ENCODE measurements around the gene GATD1.

Gene GATD1

DNA sequence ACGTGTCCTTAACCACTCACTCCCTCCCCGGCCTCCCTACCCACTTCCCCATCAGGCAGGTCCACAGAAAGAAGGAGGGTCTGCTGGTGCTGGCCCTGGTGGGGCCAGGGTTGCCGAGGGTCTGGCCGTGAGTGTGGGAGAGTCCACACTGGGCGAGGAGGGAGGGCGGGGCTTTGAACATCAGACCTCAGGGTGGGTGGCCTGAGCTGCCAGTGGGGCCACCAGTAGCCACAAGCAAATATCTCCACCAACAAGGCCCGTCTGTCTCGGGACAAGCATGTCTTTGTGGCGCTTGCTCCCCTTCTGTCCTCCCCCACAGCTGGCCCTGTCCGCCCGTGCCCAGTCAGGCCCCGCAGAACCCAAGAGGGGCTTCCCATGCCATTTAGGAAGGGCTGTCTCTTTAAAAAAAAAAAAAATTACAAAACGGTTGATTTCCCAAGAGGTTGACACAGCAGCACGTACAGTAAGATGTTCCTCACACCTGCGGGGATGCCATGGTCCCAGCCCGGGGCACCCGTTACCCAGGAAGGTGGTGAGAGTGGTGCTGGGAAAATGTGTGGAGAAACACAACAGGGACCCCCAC lies 47.7 kb downstream of the GATD1 start:
- 87% methylated on average over 14 of the region's 17 CpGs for WGBS (ENCODE audit: insufficient coverage)
- ChIA-PET CTCF (interaction anchor here (0.6 to 15.0 kb wide), 5 partner anchors 18 to 36 kb away, joined by 3 to 133 read pairs (median 25); partner anchors contain the start of gene TALDO1), POLR2A (no interaction called here)
- Histone ChIP-seq H3K4me1 (ENCODE audit: control extremely low read depth in 1 of 4, control insufficient read depth in 4 of 4, insufficient read depth in 4 of 4, low read length in 3 of 4) (peaks cover 0 to 30% (median 25%) of the 10 kb centered on the region in 4 experiments), H3K27ac (ENCODE audit: insufficient read depth in 1 of 2, low read depth in 1 of 2, low read length in 2 of 2, poor library complexity in 1 of 2, severe bottlenecking in 2 of 2) (no peak overlapping the region), H3K9me3 (ENCODE audit: control extremely low read depth in 1 of 5, control insufficient read depth in 4 of 5, insufficient read depth in 2 of 5, low read depth in 1 of 5, low read length in 4 of 5) (no peaks in the 10 kb centered on the region), H3K4me3 (ENCODE audit: control insufficient read depth in 1 of 7, extremely low read depth in 1 of 7, insufficient read depth in 4 of 7, low read depth in 2 of 7, low read length in 6 of 7) (no peak overlapping the region), H3K36me3 (ENCODE audit: control insufficient read depth in 4 of 4, insufficient read depth in 4 of 4, low read length in 3 of 4) (no peaks in the 10 kb centered on the region), H3K27me3 (replicated peaks in 2 of 5; ENCODE audit: control insufficient read depth in 4 of 5, insufficient read depth in 5 of 5, low read length in 4 of 5) (peaks cover 0 to 11% (median 2%) of the 10 kb centered on the region in 5 experiments)
- no peak for DNase-seq

- ChIA-PET CTCF (interaction anchor here (0.8 to 15.0 kb wide), 5 partner anchors 9 to 67 kb away, joined by 5 to 133 read pairs (median 50); partner anchors contain the start of gene TALDO1), POLR2A (no interaction called here)
- H3K4me3 ChIP-seq (ENCODE audit: control insufficient read depth in 1 of 7, extremely low read depth in 1 of 7, insufficient read depth in 4 of 7, low read depth in 2 of 7, low read length in 6 of 7): no peak overlapping the region
- H3K9me3 ChIP-seq (ENCODE audit: control extremely low read depth in 1 of 5, control insufficient read depth in 4 of 5, insufficient read depth in 2 of 5, low read depth in 1 of 5, low read length in 4 of 5): no peaks in the 10 kb centered on the region
- DNase-seq: no peak
- H3K36me3 ChIP-seq (ENCODE audit: control insufficient read depth in 4 of 4, insufficient read depth in 4 of 4, low read length in 3 of 4): no peaks in the 10 kb centered on the region
- peaks cover 0 to 30% (median 25%) of the 10 kb centered on the region in 4 experiments for H3K4me1 ChIP-seq (ENCODE audit: control extremely low read depth in 1 of 4, control insufficient read depth in 4 of 4, insufficient read depth in 4 of 4, low read length in 3 of 4)
- H3K27me3 ChIP-seq (replicated peaks in 2 of 5; ENCODE audit: control insufficient read depth in 4 of 5, insufficient read depth in 5 of 5, low read length in 4 of 5): peaks cover 0 to 12% (median 4%) of the 10 kb centered on the region in 5 experiments
- WGBS (ENCODE audit: insufficient coverage): 96% methylated on average over 15 of the region's 15 CpGs
- no peak overlapping the region for H3K27ac ChIP-seq (ENCODE audit: insufficient read depth in 1 of 2, low read depth in 1 of 2, low read length in 2 of 2, poor library complexity in 1 of 2, severe bottlenecking in 2 of 2)
Observed at GRCh38 chr11:728901-729491, 48.3 kb downstream of the GATD1 start.

DNA sequence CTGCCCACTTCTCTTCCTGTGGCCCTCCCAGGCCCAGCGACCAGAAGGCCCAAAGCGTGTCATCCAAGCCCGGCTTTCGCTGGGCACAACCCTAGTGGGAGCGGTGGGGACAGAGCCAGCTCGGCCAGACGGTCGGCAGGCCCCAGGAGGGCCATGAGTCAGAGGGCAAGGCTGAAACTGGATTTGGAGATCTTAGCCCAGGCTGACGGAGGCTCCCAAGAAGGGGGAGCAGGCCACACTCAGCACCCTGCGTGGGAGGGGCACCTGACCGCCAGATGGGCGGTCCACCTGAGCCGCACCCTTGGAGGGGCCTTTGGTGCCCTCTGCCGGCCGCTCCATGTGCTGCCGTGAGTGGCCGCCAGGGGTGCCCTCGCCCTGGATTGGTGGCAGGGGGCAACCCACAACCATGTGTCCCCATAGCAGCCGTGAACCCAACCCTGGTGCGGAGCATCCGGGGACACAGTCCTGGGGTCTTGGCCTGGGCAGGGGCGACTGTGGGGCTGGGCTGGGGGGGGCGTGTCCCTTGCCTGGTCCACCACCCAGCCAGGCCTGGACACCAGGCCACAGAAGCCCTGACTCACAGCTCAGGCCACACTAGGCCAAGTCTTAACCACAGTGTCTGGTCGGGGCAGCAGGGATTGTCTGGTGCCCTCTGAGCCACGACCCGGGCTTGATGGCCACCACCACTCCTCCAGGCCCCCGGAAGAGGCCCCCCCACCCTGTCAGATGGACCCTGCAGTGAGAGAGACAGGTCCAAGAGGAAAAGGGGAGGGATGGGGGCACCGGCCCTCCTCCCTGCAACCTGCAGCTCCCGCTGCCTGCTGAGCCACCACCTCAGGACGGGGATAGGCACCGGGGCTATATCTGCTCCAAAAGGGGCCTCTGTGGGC lies 49.2 kb downstream of the GATD1 start:
- DNase-seq: peak; percentile 79 to 81 (median 79)
- no peak overlapping the region for H3K4me3 ChIP-seq (ENCODE audit: control insufficient read depth in 1 of 7, extremely low read depth in 1 of 7, insufficient read depth in 4 of 7, low read depth in 2 of 7, low read length in 6 of 7)
- H3K36me3 ChIP-seq (ENCODE audit: control insufficient read depth in 4 of 4, insufficient read depth in 4 of 4, low read length in 3 of 4): no peaks in the 10 kb centered on the region
- H3K27ac ChIP-seq (ENCODE audit: insufficient read depth in 1 of 2, low read depth in 1 of 2, low read length in 2 of 2, poor library complexity in 1 of 2, severe bottlenecking in 2 of 2): no peak overlapping the region
- no peaks in the 10 kb centered on the region for H3K9me3 ChIP-seq (ENCODE audit: control extremely low read depth in 1 of 5, control insufficient read depth in 4 of 5, insufficient read depth in 2 of 5, low read depth in 1 of 5, low read length in 4 of 5)
- peaks cover 0 to 30% (median 25%) of the 10 kb centered on the region in 4 experiments for H3K4me1 ChIP-seq (ENCODE audit: control extremely low read depth in 1 of 4, control insufficient read depth in 4 of 4, insufficient read depth in 4 of 4, low read length in 3 of 4)
- WGBS (ENCODE audit: insufficient coverage): 37% methylated on average over 25 of the region's 31 CpGs
- ChIA-PET POLR2A (no interaction called here), CTCF (interaction anchor here (0.5 to 15.0 kb wide), 9 partner anchors 10 to 67 kb away, joined by 3 to 133 read pairs (median 8); partner anchors contain the start of genes DEAF1, TALDO1 and TMEM80)
- H3K27me3 ChIP-seq (replicated peaks in 2 of 5; ENCODE audit: control insufficient read depth in 4 of 5, insufficient read depth in 5 of 5, low read length in 4 of 5): peaks cover 0 to 12% (median 4%) of the 10 kb centered on the region in 5 experiments

GRCh38 chr11:727281-727701 lies 50.0 kb downstream of the GATD1 start:
- Histone ChIP-seq H3K36me3 (ENCODE audit: control insufficient read depth in 4 of 4, insufficient read depth in 4 of 4, low read length in 3 of 4) (no peaks in the 10 kb centered on the region), H3K27me3 (replicated peaks in 2 of 5; ENCODE audit: control insufficient read depth in 4 of 5, insufficient read depth in 5 of 5, low read length in 4 of 5) (peaks cover 0 to 16% (median 7%) of the 10 kb centered on the region in 5 experiments), H3K27ac (ENCODE audit: insufficient read depth in 1 of 2, low read depth in 1 of 2, low read length in 2 of 2, poor library complexity in 1 of 2, severe bottlenecking in 2 of 2) (no peak overlapping the region), H3K4me1 (ENCODE audit: control extremely low read depth in 1 of 4, control insufficient read depth in 4 of 4, insufficient read depth in 4 of 4, low read length in 3 of 4) (peaks cover 0 to 33% (median 28%) of the 10 kb centered on the region in 4 experiments), H3K9me3 (ENCODE audit: control extremely low read depth in 1 of 5, control insufficient read depth in 4 of 5, insufficient read depth in 2 of 5, low read depth in 1 of 5, low read length in 4 of 5) (no peaks in the 10 kb centered on the region), H3K4me3 (ENCODE audit: control insufficient read depth in 1 of 7, extremely low read depth in 1 of 7, insufficient read depth in 4 of 7, low read depth in 2 of 7, low read length in 6 of 7) (no peak overlapping the region)
- ChIA-PET CTCF (interaction anchor here (0.5 to 15.0 kb wide), 13 partner anchors 11 to 66 kb away, joined by 3 to 133 read pairs (median 5); partner anchors contain the start of genes DEAF1, TALDO1 and TMEM80), POLR2A (interaction anchor here (0.6 to 1.4 kb wide), 2 partner anchors 21 to 116 kb away, joined by 4 to 5 read pairs; no protein-coding TSS in a partner anchor)
- DNase-seq: no peak
- 94% methylated on average over 12 of the region's 12 CpGs for WGBS (ENCODE audit: insufficient coverage)

DNA sequence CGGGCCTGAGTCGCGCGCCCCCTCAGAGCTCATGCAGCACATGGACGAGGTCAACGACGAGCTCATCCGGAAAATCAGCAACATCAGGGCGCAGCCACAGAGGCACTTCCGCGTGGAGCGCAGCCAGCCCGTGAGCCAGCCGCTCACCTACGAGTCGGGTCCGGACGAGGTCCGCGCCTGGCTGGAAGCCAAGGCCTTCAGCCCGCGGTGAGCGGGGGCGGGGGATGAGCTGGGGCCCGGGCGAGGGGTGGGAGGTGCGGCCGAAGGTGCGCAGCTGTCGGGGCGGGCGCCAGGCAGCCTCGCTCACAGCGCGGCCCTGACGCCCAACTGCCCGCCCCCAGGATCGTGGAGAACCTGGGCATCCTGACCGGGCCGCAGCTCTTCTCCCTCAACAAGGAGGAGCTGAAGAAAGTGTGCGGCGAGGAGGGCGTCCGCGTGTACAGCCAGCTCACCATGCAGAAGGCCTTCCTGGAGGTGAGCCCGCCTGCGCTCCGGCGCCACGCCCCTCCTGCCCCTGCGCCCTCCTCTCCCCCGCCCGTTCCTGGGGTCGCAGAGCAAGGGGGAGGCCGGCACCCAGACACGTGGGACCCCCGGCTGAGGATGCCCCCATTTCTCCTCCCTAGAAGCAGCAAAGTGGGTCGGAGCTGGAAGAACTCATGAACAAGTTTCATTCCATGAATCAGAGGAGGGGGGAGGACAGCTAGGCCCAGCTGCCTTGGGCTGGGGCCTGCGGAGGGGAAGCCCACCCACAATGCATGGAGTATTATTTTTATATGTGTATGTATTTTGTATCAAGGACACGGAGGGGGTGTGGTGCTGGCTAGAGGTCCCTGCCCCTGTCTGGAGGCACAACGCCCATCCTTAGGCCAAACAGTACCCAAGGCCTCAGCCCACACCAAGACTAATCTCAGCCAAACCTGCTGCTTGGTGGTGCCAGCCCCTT lies 50.7 kb downstream of the GATD1 start:
- 5% methylated on average over 49 of the region's 61 CpGs for WGBS (ENCODE audit: insufficient coverage)
- CTCF ChIA-PET: interaction anchor here (0.7 to 15.0 kb wide), 16 partner anchors 12 to 65 kb away, joined by 3 to 133 read pairs (median 6); partner anchors contain the start of genes DEAF1, TALDO1 and TMEM80
- H3K4me3 ChIP-seq (ENCODE audit: control insufficient read depth in 1 of 7, extremely low read depth in 1 of 7, insufficient read depth in 4 of 7, low read depth in 2 of 7, low read length in 6 of 7): peak overlapping the region in 3 of 7 experiments; percentile 53 to 69 (median 55)
- H3K27me3 ChIP-seq (replicated peaks in 2 of 5; ENCODE audit: control insufficient read depth in 4 of 5, insufficient read depth in 5 of 5, low read length in 4 of 5): peaks cover 0 to 23% (median 8%) of the 10 kb centered on the region in 5 experiments
- peak in 2 of 3 donors; percentile 70 to 74 for DNase-seq
- no peaks in the 10 kb centered on the region for H3K9me3 ChIP-seq (ENCODE audit: control extremely low read depth in 1 of 5, control insufficient read depth in 4 of 5, insufficient read depth in 2 of 5, low read depth in 1 of 5, low read length in 4 of 5)
- H3K27ac ChIP-seq (ENCODE audit: insufficient read depth in 1 of 2, low read depth in 1 of 2, low read length in 2 of 2, poor library complexity in 1 of 2, severe bottlenecking in 2 of 2): no peak overlapping the region
- H3K4me1 ChIP-seq (ENCODE audit: control extremely low read depth in 1 of 4, control insufficient read depth in 4 of 4, insufficient read depth in 4 of 4, low read length in 3 of 4): peaks cover 0 to 40% (median 35%) of the 10 kb centered on the region in 4 experiments
- H3K36me3 ChIP-seq (ENCODE audit: control insufficient read depth in 4 of 4, insufficient read depth in 4 of 4, low read length in 3 of 4): no peaks in the 10 kb centered on the region
- POLR2A ChIA-PET: interaction anchor here (0.6 to 1.4 kb wide), 3 partner anchors 22 to 117 kb away, joined by 3 to 5 read pairs (median 4); no protein-coding TSS in a partner anchor

Measured in common myeloid progenitor, CD34-positive (primary cell).